ENCODE results near the gene CIB2.

DNA sequence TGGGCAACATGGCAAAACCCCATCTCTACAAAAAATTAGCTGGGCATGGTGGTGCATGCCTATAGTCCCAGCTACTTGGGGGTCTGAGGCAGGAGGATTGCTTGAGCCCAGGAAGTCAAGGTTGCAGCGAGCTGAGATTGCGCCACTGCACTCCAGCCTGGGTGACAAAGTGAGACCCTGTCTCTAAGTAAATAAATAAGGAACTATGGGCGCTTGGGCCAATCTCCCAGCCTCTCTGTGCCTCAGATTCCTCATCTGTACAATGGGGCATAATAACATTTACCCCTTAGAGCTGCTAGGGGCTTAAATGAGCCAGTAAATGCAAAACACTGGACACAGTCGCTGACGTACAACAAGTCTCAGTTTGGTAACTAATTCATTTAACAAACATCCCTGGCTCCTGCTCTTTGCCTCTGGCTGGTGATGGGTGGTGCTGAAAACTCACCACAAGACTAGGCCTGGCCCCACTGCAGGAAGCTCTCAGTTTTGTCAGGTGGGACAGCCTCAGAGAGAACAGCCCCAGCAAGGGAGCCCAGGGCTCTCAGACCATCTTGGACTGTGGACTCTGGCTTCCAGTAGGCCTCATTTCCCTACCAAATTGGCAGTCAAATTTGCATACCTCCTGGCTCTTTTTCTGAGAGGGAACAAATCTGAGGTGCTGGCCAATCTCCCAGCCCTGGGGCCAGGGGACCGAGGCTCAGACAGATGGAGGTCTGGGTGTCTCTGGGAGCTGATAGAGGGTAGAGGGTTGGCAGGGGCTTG lies 47.4 kb downstream of the CIB2 start:
- TF ChIP-seq, protein P1, sequence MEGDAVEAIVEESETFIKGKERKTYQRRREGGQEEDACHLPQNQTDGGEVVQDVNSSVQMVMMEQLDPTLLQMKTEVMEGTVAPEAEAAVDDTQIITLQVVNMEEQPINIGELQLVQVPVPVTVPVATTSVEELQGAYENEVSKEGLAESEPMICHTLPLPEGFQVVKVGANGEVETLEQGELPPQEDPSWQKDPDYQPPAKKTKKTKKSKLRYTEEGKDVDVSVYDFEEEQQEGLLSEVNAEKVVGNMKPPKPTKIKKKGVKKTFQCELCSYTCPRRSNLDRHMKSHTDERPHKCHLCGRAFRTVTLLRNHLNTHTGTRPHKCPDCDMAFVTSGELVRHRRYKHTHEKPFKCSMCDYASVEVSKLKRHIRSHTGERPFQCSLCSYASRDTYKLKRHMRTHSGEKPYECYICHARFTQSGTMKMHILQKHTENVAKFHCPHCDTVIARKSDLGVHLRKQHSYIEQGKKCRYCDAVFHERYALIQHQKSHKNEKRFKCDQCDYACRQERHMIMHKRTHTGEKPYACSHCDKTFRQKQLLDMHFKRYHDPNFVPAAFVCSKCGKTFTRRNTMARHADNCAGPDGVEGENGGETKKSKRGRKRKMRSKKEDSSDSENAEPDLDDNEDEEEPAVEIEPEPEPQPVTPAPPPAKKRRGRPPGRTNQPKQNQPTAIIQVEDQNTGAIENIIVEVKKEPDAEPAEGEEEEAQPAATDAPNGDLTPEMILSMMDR (conservative IDR thresholded peaks at IDR 0.05), result no peak
- no peak for TF ChIP-seq EZH2 (IDR thresholded peaks at IDR 0.05; ENCODE audit: low read depth)

All from PC-9 (cell line).